DOHH2 (cell line): Measurements from ENCODE around the gene MYPN.
A peak's percentile ranks its signal among the peaks of the same experiment; 100 is the strongest.

Experiments
- H3F3A ChIP-seq: fragments of 200-600 bp; sonication (generic), shearing (Covaris generic); 2 replicates; pipeline ENCODE4 v1.6.0; 2016; ENCODE audit warnings: antibody characterized with exemption, mild to moderate bottlenecking; ENCODE audit not compliant: control insufficient read depth, insufficient read depth
- H3K27ac ChIP-seq: fragments of 200-600 bp; sonication (generic); 2 replicates; pipeline ENCODE4 v1.5.1; 2014; ENCODE audit warnings: low read depth, mild to moderate bottlenecking, low read length, moderate library complexity
- H3K27me3 ChIP-seq: fragments of 200-600 bp; sonication (generic); 2 replicates; pipeline ENCODE4 v1.6.1; 2014; ENCODE audit warnings: mild to moderate bottlenecking, low read length, mixed read lengths; ENCODE audit not compliant: control insufficient read depth
- H3K36me3 ChIP-seq: fragments of 200-600 bp; sonication (generic); 2 replicates; pipeline ENCODE4 v1.6.1; 2014; ENCODE audit warnings: mild to moderate bottlenecking, low read length, moderate library complexity, mixed read lengths; ENCODE audit not compliant: control insufficient read depth
- H3K4me1 ChIP-seq: fragments of 200-600 bp; sonication (generic); 2 replicates; pipeline ENCODE4 v1.6.1; 2014; ENCODE audit warnings: mild to moderate bottlenecking, low read length, mixed read lengths; ENCODE audit not compliant: control insufficient read depth
- H3K4me2 ChIP-seq: fragments of 200-600 bp; sonication (generic); 2 replicates; pipeline ENCODE4 v1.6.0; 2014; ENCODE audit warnings: mild to moderate bottlenecking, low read length, moderate library complexity
- H3K4me3 ChIP-seq: fragments of 200-600 bp; sonication (generic); 2 replicates; pipeline ENCODE4 v1.5.1; 2014; ENCODE audit warnings: mild to moderate bottlenecking, low read length, mixed read lengths
- H3K79me2 ChIP-seq: fragments of 200-600 bp; sonication (generic); 2 replicates; pipeline ENCODE4 v1.6.1; 2014; ENCODE audit warnings: mild to moderate bottlenecking, low read length, mixed read lengths; ENCODE audit not compliant: control insufficient read depth
- H3K9me2 ChIP-seq: fragments of 200-600 bp; sonication (generic); replicated peaks from 2 replicates; pipeline ENCODE4 v1.6.1; 2014; ENCODE audit warnings: mild to moderate bottlenecking, low read length, mixed read lengths; ENCODE audit not compliant: control insufficient read depth
- H3K9me3 ChIP-seq: fragments of 200-600 bp; sonication (generic); 2 replicates; pipeline ENCODE4 v1.6.1; 2014; ENCODE audit warnings: antibody characterized with exemption, low read length, mixed read lengths; ENCODE audit not compliant: control insufficient read depth, insufficient read depth
- H4K20me1 ChIP-seq: fragments of 200-600 bp; sonication (generic); 2 replicates; pipeline ENCODE4 v1.6.0; 2014; ENCODE audit warnings: low read depth, mild to moderate bottlenecking, antibody characterized with exemption, low read length, moderate library complexity; ENCODE audit not compliant: control insufficient read depth, insufficient read depth
- EZH2phosphoT487 ChIP-seq: fragments of 200-600 bp; sonication (generic); IDR thresholded peaks from 2 replicates; pipeline ENCODE4 v1.6.1; 2017; ENCODE audit warnings: borderline replicate concordance, mild to moderate bottlenecking, antibody characterized with exemption, low read length, moderate library complexity, mixed read lengths
- TF ChIP-seq, protein P1 (sequence below): fragments of 200-600 bp; sonication (generic); IDR thresholded peaks from one replicate; pipeline ENCODE4 v1.5.1; 2014; ENCODE audit warnings: antibody characterized with exemption, mild to moderate bottlenecking, low read depth, low read length; ENCODE audit not compliant: poor library complexity, severe bottlenecking

MYPN gene

GRCh38 chr10:68202960-68203353 lies 93.7 kb downstream of the MYPN start:
- TF ChIP-seq, protein P1, sequence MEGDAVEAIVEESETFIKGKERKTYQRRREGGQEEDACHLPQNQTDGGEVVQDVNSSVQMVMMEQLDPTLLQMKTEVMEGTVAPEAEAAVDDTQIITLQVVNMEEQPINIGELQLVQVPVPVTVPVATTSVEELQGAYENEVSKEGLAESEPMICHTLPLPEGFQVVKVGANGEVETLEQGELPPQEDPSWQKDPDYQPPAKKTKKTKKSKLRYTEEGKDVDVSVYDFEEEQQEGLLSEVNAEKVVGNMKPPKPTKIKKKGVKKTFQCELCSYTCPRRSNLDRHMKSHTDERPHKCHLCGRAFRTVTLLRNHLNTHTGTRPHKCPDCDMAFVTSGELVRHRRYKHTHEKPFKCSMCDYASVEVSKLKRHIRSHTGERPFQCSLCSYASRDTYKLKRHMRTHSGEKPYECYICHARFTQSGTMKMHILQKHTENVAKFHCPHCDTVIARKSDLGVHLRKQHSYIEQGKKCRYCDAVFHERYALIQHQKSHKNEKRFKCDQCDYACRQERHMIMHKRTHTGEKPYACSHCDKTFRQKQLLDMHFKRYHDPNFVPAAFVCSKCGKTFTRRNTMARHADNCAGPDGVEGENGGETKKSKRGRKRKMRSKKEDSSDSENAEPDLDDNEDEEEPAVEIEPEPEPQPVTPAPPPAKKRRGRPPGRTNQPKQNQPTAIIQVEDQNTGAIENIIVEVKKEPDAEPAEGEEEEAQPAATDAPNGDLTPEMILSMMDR: no peak
- no peak for TF ChIP-seq EZH2phosphoT487
- H3K79me2 ChIP-seq: no peaks in the 10 kb centered on the region
- no peak overlapping the region for H3K4me3 ChIP-seq
- no peaks in the 10 kb centered on the region for H3K4me1 ChIP-seq
- no peak overlapping the region for H3K4me2 ChIP-seq
- no peaks in the 10 kb centered on the region for H3K9me2 ChIP-seq
- no peaks in the 10 kb centered on the region for H4K20me1 ChIP-seq
- H3K9me3 ChIP-seq: no peaks in the 10 kb centered on the region
- no peaks in the 10 kb centered on the region for H3F3A ChIP-seq
- H3K27me3 ChIP-seq: peaks cover 16% of the 10 kb centered on the region
- no peaks in the 10 kb centered on the region for H3K36me3 ChIP-seq
- H3K27ac ChIP-seq: no peak overlapping the region

DNA sequence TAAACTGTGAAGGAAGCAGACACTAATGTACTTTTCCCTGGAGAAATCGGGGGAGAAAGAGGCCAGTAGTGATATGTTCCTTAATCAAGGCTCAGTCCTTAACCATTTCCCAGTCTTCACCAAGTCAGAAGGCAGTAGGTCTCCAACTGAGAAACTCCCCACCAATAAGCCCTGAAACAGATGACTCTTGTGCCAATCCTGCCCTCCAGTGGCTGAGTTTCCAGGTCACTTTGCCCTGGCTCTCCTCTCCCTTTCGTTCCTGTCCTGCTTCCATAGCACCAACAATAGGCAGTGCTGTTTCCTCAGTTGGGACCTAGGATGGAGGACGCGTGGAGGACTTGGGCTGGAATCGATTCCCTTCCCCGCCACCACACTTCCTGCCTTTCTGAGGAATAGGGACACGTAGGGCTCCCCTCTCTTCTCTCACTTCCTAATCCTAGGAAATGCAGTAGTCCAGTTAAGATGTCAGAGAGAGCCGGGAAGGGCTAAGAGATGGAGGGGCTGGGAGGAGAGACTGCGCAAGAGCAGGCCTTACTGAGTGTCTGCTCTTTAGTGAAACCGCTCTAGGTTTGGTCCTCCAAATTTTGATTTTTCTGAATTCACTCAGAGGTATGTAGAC lies 99.2 kb downstream of the MYPN start:
- TF ChIP-seq EZH2phosphoT487: no peak
- TF ChIP-seq, protein P1: peak; percentile 67
- no peaks in the 10 kb centered on the region for H4K20me1 ChIP-seq
- H3K4me2 ChIP-seq: no peak overlapping the region
- H3K27me3 ChIP-seq: peaks cover 3% of the 10 kb centered on the region; the same call in 1 of the 2 replicates
- H3K4me1 ChIP-seq: peaks cover 18% of the 10 kb centered on the region
- no peak overlapping the region for H3K27ac ChIP-seq
- H3K36me3 ChIP-seq: no peaks in the 10 kb centered on the region
- H3K79me2 ChIP-seq: no peaks in the 10 kb centered on the region
- H3K9me2 ChIP-seq: no peaks in the 10 kb centered on the region
- H3F3A ChIP-seq: no peaks in the 10 kb centered on the region
- no peak overlapping the region for H3K4me3 ChIP-seq
- H3K9me3 ChIP-seq: no peaks in the 10 kb centered on the region

GRCh38 chr10:68211669-68212068 lies 102.4 kb downstream of the MYPN start:
- Histone ChIP-seq H3K9me2 (no peaks in the 10 kb centered on the region), H3K79me2 (no peaks in the 10 kb centered on the region), H3K9me3 (no peaks in the 10 kb centered on the region), H3K4me1 (peaks cover 18% of the 10 kb centered on the region), H3K4me3 (no peak overlapping the region), H3K27me3 (no peaks in the 10 kb centered on the region), H3K4me2 (no peak overlapping the region), H3K27ac (no peak overlapping the region), H3F3A (no peaks in the 10 kb centered on the region), H4K20me1 (no peaks in the 10 kb centered on the region), H3K36me3 (no peaks in the 10 kb centered on the region)
- no peak for TF ChIP-seq EZH2phosphoT487

GRCh38 chr10:68212721-68213352 lies 103.5 kb downstream of the MYPN start:
- peaks cover 18% of the 10 kb centered on the region for H3K4me1 ChIP-seq
- no peaks in the 10 kb centered on the region for H4K20me1 ChIP-seq
- no peaks in the 10 kb centered on the region for H3F3A ChIP-seq
- no peaks in the 10 kb centered on the region for H3K36me3 ChIP-seq
- no peak for TF ChIP-seq EZH2phosphoT487
- TF ChIP-seq, protein P1: peak; percentile 76
- peak overlapping the region; percentile 25; the same call in 1 of the 2 replicates for H3K4me2 ChIP-seq
- H3K9me3 ChIP-seq: no peaks in the 10 kb centered on the region
- no peaks in the 10 kb centered on the region for H3K27me3 ChIP-seq
- no peaks in the 10 kb centered on the region for H3K9me2 ChIP-seq
- H3K79me2 ChIP-seq: no peaks in the 10 kb centered on the region
- H3K27ac ChIP-seq: no peak overlapping the region
- no peak overlapping the region for H3K4me3 ChIP-seq
